Activated T-helper 1 cell treated with anti-CD3 and anti-CD28 coated beads, Interleukin-2, amount 50 U/mL, for 16 hours (primary cell): ENCODE measurements around the gene CTSC.
"Not testable (repeated sequence)": the region's sequence is repeated elsewhere in the genome, so short reads cannot be mapped to it uniquely, and the experiment has no call there.

Experiments
- DNase-seq, 2 donors: peaks; one replicate each; pipeline ENCODE4 v3.0.0-alpha.2; 2020; ENCODE audit warnings: low read depth in 1 of 2, low spot score in 1 of 2

The CTSC gene

GRCh38 chr11:88353386-88353785 is 15.8 kb upstream of the CTSC start:
- no peak for DNase-seq

GRCh38 chr11:88352139-88352538 is 14.6 kb upstream of the CTSC start:
- DNase-seq = no peak

- DNase-seq = no peak
Measured at GRCh38 chr11:88348870-88349269, 11.3 kb upstream of the CTSC start.

GRCh38 chr11:88345949-88346348 is 8.4 kb upstream of the CTSC start:
- DNase-seq = no peak

- no peak for DNase-seq
Measured at GRCh38 chr11:88345408-88345807, 7.9 kb upstream of the CTSC start.

- DNase-seq = no peak
Measured at GRCh38 chr11:88344869-88345268, 7.3 kb upstream of the CTSC start.

- no peak for DNase-seq
Measured at GRCh38 chr11:88341522-88342251, 4.2 kb upstream of the CTSC start.

GRCh38 chr11:88340366-88340935 is 2.9 kb upstream of the CTSC start:
- DNase-seq = no peak

- DNase-seq = peak; percentile 6 to 25
Measured at GRCh38 chr11:88337987-88338668, 592 bp upstream of the CTSC start.

- no peak for DNase-seq
Measured at GRCh38 chr11:88335284-88335683, 2.3 kb downstream of the CTSC start.

GRCh38 chr11:88333862-88334261 is 3.7 kb downstream of the CTSC start:
- DNase-seq = no peak

GRCh38 chr11:88332851-88333250 is 4.7 kb downstream of the CTSC start:
- DNase-seq = no peak

GRCh38 chr11:88330826-88331428 is 6.6 kb downstream of the CTSC start:
- no peak for DNase-seq

GRCh38 chr11:88329563-88330250 is 7.8 kb downstream of the CTSC start:
- no peak for DNase-seq

- no peak for DNase-seq
Measured at GRCh38 chr11:88327462-88328143, 9.9 kb downstream of the CTSC start.

GRCh38 chr11:88327061-88327460 is 10.5 kb downstream of the CTSC start:
- no peak for DNase-seq

- DNase-seq = no peak
Measured at GRCh38 chr11:88326099-88326498, 11.4 kb downstream of the CTSC start.

GRCh38 chr11:88324562-88325345 is 12.8 kb downstream of the CTSC start:
- no peak for DNase-seq

GRCh38 chr11:88322881-88323280 is 14.7 kb downstream of the CTSC start:
- not testable (repeated sequence) for DNase-seq

- not testable (repeated sequence) for DNase-seq
Measured at GRCh38 chr11:88321412-88321811, 16.1 kb downstream of the CTSC start.
